CD4-positive, alpha-beta memory T cell (primary cell): ENCODE measurements around the gene UBQLN3. TPM values are rescaled to one million over a fixed set of nuclear protein-coding genes. Genes with fewer than 3 reads are reported as not detected.

ENCODE experiments used
- CTCF ChIA-PET: fragments of 350-600 bp; sonication (Branson Sonifier 250); formaldehyde crosslinking; loops from one replicate; lab custom pipeline; 2021; ENCODE audit warnings: inconsistent platforms; ENCODE audit not compliant: partially characterized antibody; lab: Charles Lee
- POLR2A ChIA-PET: fragments of 350-600 bp; sonication (Branson Sonifier 250); formaldehyde crosslinking; loops from one replicate; lab custom pipeline; 2021; ENCODE audit not compliant: partially characterized antibody; lab: Charles Lee
- DNase-seq, 5 donors: peaks; one replicate each; pipeline versions ENCODE4 v3.0.0 to v3.0.0-alpha.2; 2020 to 2022; ENCODE audit warnings: mixed read lengths in 1 of 5
- H3K27ac ChIP-seq: one replicate; pipeline ENCODE4 v1.7.0; 2013; ENCODE audit warnings: low read depth, low read length
- H3K27me3 ChIP-seq: 2 replicates; pipeline ENCODE4 v1.7.0; 2013; ENCODE audit warnings: mild to moderate bottlenecking, low read length, moderate library complexity; ENCODE audit not compliant: insufficient read depth
- H3K36me3 ChIP-seq: 2 replicates; pipeline ENCODE4 v1.7.0; 2013; ENCODE audit warnings: mild to moderate bottlenecking, low read length, moderate library complexity; ENCODE audit not compliant: insufficient read depth
- H3K4me1 ChIP-seq: 2 replicates; pipeline ENCODE4 v1.7.0; 2013; ENCODE audit warnings: mild to moderate bottlenecking, low read length, moderate library complexity; ENCODE audit not compliant: insufficient read depth
- H3K4me3 ChIP-seq, 2 donors: one replicate each; pipeline ENCODE4 v1.7.0; 2013; ENCODE audit warnings: low read length in 2 of 2, mild to moderate bottlenecking in 1 of 2
- H3K9me3 ChIP-seq, 2 donors: one replicate each; pipeline ENCODE4 v1.7.0; 2013; ENCODE audit warnings: low read length in 2 of 2, control low read depth in 1 of 2; ENCODE audit not compliant: control insufficient read depth in 1 of 2
- H3K27ac Mint-ChIP-seq, 7 donors: one replicate each; pipeline ENCODE4 v1.8.0; 2020 to 2021; ENCODE audit warnings: mixed read lengths in 7 of 7, mild to moderate bottlenecking in 6 of 7, inconsistent platforms in 3 of 7, moderate library complexity in 3 of 7
- H3K27me3 Mint-ChIP-seq, 2 donors: one replicate each; pipeline ENCODE4 v1.8.0; 2020 to 2021; ENCODE audit warnings: mixed read lengths in 2 of 2
- H3K36me3 Mint-ChIP-seq, 2 donors: one replicate each; pipeline ENCODE4 v1.8.0; 2020 to 2021; ENCODE audit warnings: mixed read lengths in 2 of 2, inconsistent platforms in 1 of 2, mild to moderate bottlenecking in 1 of 2
- H3K4me1 Mint-ChIP-seq, 4 donors: one replicate each; pipeline ENCODE4 v1.8.0; 2020 to 2021; ENCODE audit warnings: mixed read lengths in 4 of 4, mild to moderate bottlenecking in 1 of 4
- H3K4me3 Mint-ChIP-seq, 8 donors: one replicate each; pipeline ENCODE4 v1.8.0; 2020 to 2021; ENCODE audit warnings: mixed read lengths in 8 of 8, mild to moderate bottlenecking in 7 of 8, moderate library complexity in 6 of 8, inconsistent platforms in 3 of 8
- H3K9me3 Mint-ChIP-seq, 8 donors: one replicate each; pipeline ENCODE4 v1.8.0; 2020 to 2021; ENCODE audit warnings: mixed read lengths in 8 of 8, mild to moderate bottlenecking in 5 of 8, inconsistent platforms in 3 of 8, moderate library complexity in 1 of 8
- intact Hi-C: fragments of 100-400 bp; cut with micrococcal nuclease; formaldehyde crosslinking; loops from one replicate; pipeline ENCODE4 v1.15.1; 2023
- polyA plus RNA-seq, 2 donors: library from polyadenylated mRNA; unstranded; fragments of 300-500 nt; fragmentation: Illumina TruSeq; gene quantifications; one replicate each; pipeline ENCODE4 v1.2.3, GENCODE V29; 2021
- total RNA-seq, 2 experiments: library from RNA; stranded (reverse); gene quantifications; one replicate each; pipeline ENCODE4 v1.2.3, GENCODE V29; 2021

UBQLN3 gene
- total and polyA plus RNA-seq, 4 experiments from 2014 or later: not detected

GRCh38 chr11:5460983-5461621, 48.7 kb downstream of the UBQLN3 start:
- H3K36me3 ChIP-seq: no peaks in the 10 kb centered on the region
- no peak overlapping the region for H3K27ac ChIP-seq
- no peaks in the 10 kb centered on the region for H3K27me3 ChIP-seq
- no peaks in the 10 kb centered on the region for H3K4me1 ChIP-seq
- no peak overlapping the region for H3K4me3 Mint-ChIP-seq
- no peak overlapping the region for H3K27ac Mint-ChIP-seq
- intact Hi-C loops: no loop called here
- CTCF ChIA-PET: no interaction called here
- H3K9me3 Mint-ChIP-seq: peaks cover 0 to 4% (median 2%) of the 10 kb centered on the region in 8 donors
- no peak for DNase-seq
- peaks cover 2 to 3% of the 10 kb centered on the region in 2 donors for H3K27me3 Mint-ChIP-seq
- no peak overlapping the region for H3K4me3 ChIP-seq
- POLR2A ChIA-PET: no interaction called here
- no peaks in the 10 kb centered on the region for H3K36me3 Mint-ChIP-seq
- no peaks in the 10 kb centered on the region for H3K9me3 ChIP-seq
- no peaks in the 10 kb centered on the region for H3K4me1 Mint-ChIP-seq

Other genes with a start within 250 kb of the UBQLN3 start
- gene HBE1, start 240.0 kb downstream of the UBQLN3 start, total RNA-seq: not detected
- not detected for gene HBE1, start 240.0 kb downstream of the UBQLN3 start, polyA plus RNA-seq
- not detected for gene OR51B4, start 208.0 kb downstream of the UBQLN3 start, total RNA-seq
- gene OR51B4, start 208.0 kb downstream of the UBQLN3 start, polyA plus RNA-seq: not detected
- not detected for gene OR51B2, start 185.7 kb downstream of the UBQLN3 start, total RNA-seq
- gene OR51B2, start 185.7 kb downstream of the UBQLN3 start, polyA plus RNA-seq: not detected
- gene OR51B5, start 166.4 kb downstream of the UBQLN3 start, total RNA-seq: not detected
- not detected for gene OR51B5, start 166.4 kb downstream of the UBQLN3 start, polyA plus RNA-seq
- not detected for gene OR51B6, start 158.4 kb downstream of the UBQLN3 start, total RNA-seq
- gene OR51B6, start 158.4 kb downstream of the UBQLN3 start, polyA plus RNA-seq: not detected
- gene OR51M1, start 126.1 kb downstream of the UBQLN3 start, total RNA-seq: not detected
- gene OR51M1, start 126.1 kb downstream of the UBQLN3 start, polyA plus RNA-seq: not detected
- gene OR51Q1, start 87.8 kb downstream of the UBQLN3 start, total RNA-seq: not detected
- not detected for gene OR51Q1, start 87.8 kb downstream of the UBQLN3 start, polyA plus RNA-seq
- gene OR51I1, start 68.4 kb downstream of the UBQLN3 start, total RNA-seq: not detected
- gene OR51I1, start 68.4 kb downstream of the UBQLN3 start, polyA plus RNA-seq: not detected
- gene OR51I2, start 60.6 kb downstream of the UBQLN3 start, total RNA-seq: not detected
- gene OR51I2, start 60.6 kb downstream of the UBQLN3 start, polyA plus RNA-seq: not detected
- not detected for gene OR52D1, start 21.3 kb downstream of the UBQLN3 start, total RNA-seq
- not detected for gene OR52D1, start 21.3 kb downstream of the UBQLN3 start, polyA plus RNA-seq
- under 1 TPM; 0.47 to 0.50 TPM for gene UBQLNL, start 6.7 kb upstream of the UBQLN3 start, total RNA-seq
- not detected for gene UBQLNL, start 6.7 kb upstream of the UBQLN3 start, polyA plus RNA-seq
- gene OR52H1, start 38.6 kb upstream of the UBQLN3 start, total RNA-seq: not detected
- not detected for gene OR52H1, start 38.6 kb upstream of the UBQLN3 start, polyA plus RNA-seq
- not detected for gene OR52B6, start 70.9 kb upstream of the UBQLN3 start, total RNA-seq
- not detected for gene OR52B6, start 70.9 kb upstream of the UBQLN3 start, polyA plus RNA-seq
- gene TRIM6, start 86.7 kb upstream of the UBQLN3 start, total RNA-seq: not detected
- gene TRIM6, start 86.7 kb upstream of the UBQLN3 start, polyA plus RNA-seq: not detected
- 10 to 100 TPM; 10.4 to 11.6 TPM for gene TRIM34, start 115.0 kb upstream of the UBQLN3 start, total RNA-seq
- gene TRIM34, start 115.0 kb upstream of the UBQLN3 start, polyA plus RNA-seq: 10 to 100 TPM in 1 of 2 donors, 1 to 10 TPM in 1; 9.6 to 20.2 TPM
- 10 to 100 TPM; 33.9 to 35.5 TPM for gene TRIM5, start 175.1 kb upstream of the UBQLN3 start, total RNA-seq
- gene TRIM5, start 175.1 kb upstream of the UBQLN3 start, polyA plus RNA-seq: 1 to 10 TPM; 9.1 to 9.5 TPM
- gene TRIM22, start 179.8 kb upstream of the UBQLN3 start, total RNA-seq: 100 to 1,000 TPM; 349 to 353 TPM
- gene TRIM22, start 179.8 kb upstream of the UBQLN3 start, polyA plus RNA-seq: 100 to 1,000 TPM; 187 to 190 TPM
- under 1 TPM; 0.44 to 0.61 TPM for gene OR56B1, start 226.5 kb upstream of the UBQLN3 start, total RNA-seq
- gene OR56B1, start 226.5 kb upstream of the UBQLN3 start, polyA plus RNA-seq: under 1 TPM in 1 of 2 donors, not detected in 1; 0.20 TPM
- gene OR52N4, start 244.3 kb upstream of the UBQLN3 start, total RNA-seq: 1 to 10 TPM; 1.6 to 2.2 TPM
- gene OR52N4, start 244.3 kb upstream of the UBQLN3 start, polyA plus RNA-seq: under 1 TPM; 0.50 to 0.60 TPM